Measurements from ENCODE around the gene MGAT5. TPM values are rescaled to one million over a fixed set of nuclear protein-coding genes. Genes with fewer than 3 reads are reported as not detected.

MGAT5 gene
- total RNA-seq, 1 experiment from 2014 or later, result 52.4 TPM

- TF ChIP-seq ZBTB43 (CRISPR knock-in tag; IDR thresholded peaks at IDR 0.05) (no peak), GTF2I (CRISPR knock-in tag; conservative IDR thresholded peaks at IDR 0.05) (no peak), NFYB (CRISPR knock-in tag; conservative IDR thresholded peaks at IDR 0.05; ENCODE audit: low read depth) (no peak), ZNF423 (CRISPR knock-in tag; IDR thresholded peaks at IDR 0.05) (no peak)
Observed at GRCh38 chr2:134280726-134281125, 26.9 kb downstream of the MGAT5 start (continued).

- POLR2A ChIA-PET, result no interaction called here
- ATAC-seq (no peak), DNase-seq (ENCODE audit: low spot score) (no peak)
- TF ChIP-seq GTF2I (CRISPR knock-in tag; conservative IDR thresholded peaks at IDR 0.05) (no peak), ZMAT4 (CRISPR knock-in tag; IDR thresholded peaks at IDR 0.05) (no peak), ZNF423 (CRISPR knock-in tag; IDR thresholded peaks at IDR 0.05) (no peak), CREM (CRISPR knock-in tag; IDR thresholded peaks at IDR 0.05) (no peak), TP53 (CRISPR knock-in tag; IDR thresholded peaks at IDR 0.05) (no peak), GABPB1 (CRISPR knock-in tag; IDR thresholded peaks at IDR 0.05) (no peak), PRRX2 (CRISPR knock-in tag; IDR thresholded peaks at IDR 0.05) (no peak), NR1H2 (CRISPR knock-in tag; IDR thresholded peaks at IDR 0.05) (no peak), PREB (CRISPR knock-in tag; IDR thresholded peaks at IDR 0.05; ENCODE audit: borderline replicate concordance) (no peak), JUN (CRISPR knock-in tag; IDR thresholded peaks at IDR 0.05) (no peak)
- H3K4me1 Mint-ChIP-seq, result 0 out of 2 replicates have a peak, but pooled peaks cover 4% of the 10 kb centered on the region
- CTCF ChIA-PET, result no interaction called here
- H3K36me3 Mint-ChIP-seq, result 0 out of 2 replicates have a peak, but pooled peaks cover 3% of the 10 kb centered on the region
- no peaks in the 10 kb centered on the region for H3K9me3 Mint-ChIP-seq
- peaks cover 12% of the 10 kb centered on the region for H3K27me3 Mint-ChIP-seq (ENCODE audit: low read depth)
- no peak overlapping the region for H3K4me3 Mint-ChIP-seq
- no peak overlapping the region for H3K27ac Mint-ChIP-seq
Observed at GRCh38 chr2:134281815-134282419, 28.0 kb downstream of the MGAT5 start.

DNA sequence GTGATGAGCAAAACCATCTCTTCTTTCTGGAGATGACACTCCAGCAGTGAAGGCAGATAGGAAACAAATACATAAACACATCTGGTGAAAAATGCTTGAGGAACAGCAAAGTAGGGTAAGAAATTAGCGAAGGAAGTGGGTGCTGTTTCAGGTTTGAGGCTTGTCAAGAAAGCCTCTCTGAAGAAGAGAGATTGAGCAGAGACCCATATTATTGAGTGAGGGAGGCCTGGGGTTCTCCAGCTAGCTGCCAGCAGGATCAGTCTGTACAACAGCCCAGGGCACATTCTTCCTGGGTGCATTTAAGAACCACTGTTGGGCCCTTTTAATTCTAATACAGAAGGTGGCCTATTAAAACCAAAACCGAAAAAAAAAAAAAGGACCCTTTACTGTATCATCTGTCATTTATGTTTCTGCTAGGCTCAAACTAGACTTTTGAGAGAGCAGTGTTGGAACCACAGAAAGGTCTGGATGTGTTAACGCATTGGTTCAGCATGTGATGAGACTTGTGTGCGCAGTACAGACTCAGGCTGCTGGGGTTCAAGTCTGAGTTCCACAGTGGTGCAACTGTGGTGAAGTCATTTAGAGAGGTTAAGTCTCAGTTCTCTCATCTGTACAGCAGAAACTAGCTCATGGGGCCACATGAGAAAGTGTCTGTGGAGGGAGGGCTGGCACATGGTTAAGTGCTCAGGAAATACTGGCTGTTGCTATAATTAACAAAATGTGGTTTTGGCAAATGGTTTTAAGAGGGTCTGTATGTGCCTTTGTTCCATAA is 28.9 kb downstream of the MGAT5 start:
- Mint-ChIP-seq H3K9me3 (no peaks in the 10 kb centered on the region), H3K4me3 (no peak overlapping the region), H3K27me3 (ENCODE audit: low read depth) (peaks cover 4% of the 10 kb centered on the region), H3K36me3 (no peaks in the 10 kb centered on the region), H3K27ac (no peak overlapping the region), H3K4me1 (0 out of 2 replicates have a peak, but pooled peaks cover 4% of the 10 kb centered on the region)
- TF ChIP-seq, protein P1, sequence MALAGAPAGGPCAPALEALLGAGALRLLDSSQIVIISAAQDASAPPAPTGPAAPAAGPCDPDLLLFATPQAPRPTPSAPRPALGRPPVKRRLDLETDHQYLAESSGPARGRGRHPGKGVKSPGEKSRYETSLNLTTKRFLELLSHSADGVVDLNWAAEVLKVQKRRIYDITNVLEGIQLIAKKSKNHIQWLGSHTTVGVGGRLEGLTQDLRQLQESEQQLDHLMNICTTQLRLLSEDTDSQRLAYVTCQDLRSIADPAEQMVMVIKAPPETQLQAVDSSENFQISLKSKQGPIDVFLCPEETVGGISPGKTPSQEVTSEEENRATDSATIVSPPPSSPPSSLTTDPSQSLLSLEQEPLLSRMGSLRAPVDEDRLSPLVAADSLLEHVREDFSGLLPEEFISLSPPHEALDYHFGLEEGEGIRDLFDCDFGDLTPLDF (CRISPR knock-in tag; IDR thresholded peaks at IDR 0.05), result no peak
- TF ChIP-seq FOXJ3 (CRISPR knock-in tag; IDR thresholded peaks at IDR 0.05; ENCODE audit: borderline replicate concordance) (no peak), CBFB (CRISPR knock-in tag; IDR thresholded peaks at IDR 0.05; ENCODE audit: low read depth) (no peak), CREM (CRISPR knock-in tag; IDR thresholded peaks at IDR 0.05) (no peak), USF2 (CRISPR knock-in tag; IDR thresholded peaks at IDR 0.05) (no peak), ZNF138 (CRISPR knock-in tag; conservative IDR thresholded peaks at IDR 0.05) (no peak)
- TF ChIP-seq, protein P2, sequence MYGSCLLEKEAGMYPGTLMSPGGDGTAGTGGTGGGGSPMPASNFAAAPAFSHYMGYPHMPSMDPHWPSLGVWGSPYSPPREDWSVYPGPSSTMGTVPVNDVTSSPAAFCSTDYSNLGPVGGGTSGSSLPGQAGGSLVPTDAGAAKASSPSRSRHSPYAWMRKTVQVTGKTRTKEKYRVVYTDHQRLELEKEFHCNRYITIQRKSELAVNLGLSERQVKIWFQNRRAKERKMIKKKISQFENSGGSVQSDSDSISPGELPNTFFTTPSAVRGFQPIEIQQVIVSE (CRISPR knock-in tag; IDR thresholded peaks at IDR 0.05; ENCODE audit: borderline replicate concordance), result no peak
- ChIA-PET POLR2A (no interaction called here), CTCF (no interaction called here)
- DNase-seq (ENCODE audit: low spot score) (no peak), ATAC-seq (no peak)
